NCI-H748 (cell line): ENCODE measurements around the gene SLC5A2.
"Not testable (repeated sequence)": the region's sequence is repeated elsewhere in the genome, so short reads cannot be mapped to it uniquely, and the experiment has no call there.

Experiments
- DNase-seq: peaks from one replicate; lab custom pipeline; 2025; ENCODE audit not compliant: unreplicated experiment; lab: John Stamatoyannopoulos, UW

The SLC5A2 gene

GRCh38 chr16:31491778-31492418, 9.0 kb downstream of the SLC5A2 start:
- DNase-seq = no peak

GRCh38 chr16:31493506-31494125, 10.7 kb downstream of the SLC5A2 start:
- DNase-seq = no peak

- DNase-seq = no peak
Measured at GRCh38 chr16:31496670-31497069, 13.7 kb downstream of the SLC5A2 start.

- no peak for DNase-seq
Measured at GRCh38 chr16:31498493-31498892, 15.6 kb downstream of the SLC5A2 start.

- DNase-seq = no peak
Measured at GRCh38 chr16:31499928-31500327, 17.0 kb downstream of the SLC5A2 start.

GRCh38 chr16:31501226-31501965, 18.5 kb downstream of the SLC5A2 start:
- DNase-seq = no peak

GRCh38 chr16:31501966-31502348, 19.0 kb downstream of the SLC5A2 start:
- DNase-seq = no peak

- no peak for DNase-seq
Measured at GRCh38 chr16:31502981-31503380, 20.1 kb downstream of the SLC5A2 start.

GRCh38 chr16:31503555-31503954, 20.6 kb downstream of the SLC5A2 start:
- not testable (repeated sequence) for DNase-seq

GRCh38 chr16:31504159-31504558, 21.2 kb downstream of the SLC5A2 start:
- DNase-seq = no peak

- no peak for DNase-seq
Measured at GRCh38 chr16:31505483-31505882, 22.6 kb downstream of the SLC5A2 start.

- DNase-seq = no peak
Measured at GRCh38 chr16:31507617-31507928, 24.6 kb downstream of the SLC5A2 start.

GRCh38 chr16:31507929-31508705, 25.2 kb downstream of the SLC5A2 start, which contains the start of gene RUSF1:
Gene RUSF1, minus strand, starts transcription at chr16:31508391. Its CDS starts 18 bp downstream, at chr16:31508373.
- DNase-seq = peak; percentile 89

- no peak for DNase-seq
Measured at GRCh38 chr16:31508706-31509195, 25.8 kb downstream of the SLC5A2 start.

GRCh38 chr16:31513126-31513525, 30.2 kb downstream of the SLC5A2 start:
- DNase-seq = no peak

GRCh38 chr16:31513884-31514283, 31.0 kb downstream of the SLC5A2 start:
- DNase-seq = no peak

- DNase-seq = peak; percentile 43
Measured at GRCh38 chr16:31517800-31518402, 35.0 kb downstream of the SLC5A2 start.

- peak; percentile 89 for DNase-seq
Measured at GRCh38 chr16:31519759-31520431, 37.0 kb downstream of the SLC5A2 start.

GRCh38 chr16:31521368-31521767, 38.4 kb downstream of the SLC5A2 start:
- no peak for DNase-seq

- no peak for DNase-seq
Measured at GRCh38 chr16:31522071-31522470, 39.1 kb downstream of the SLC5A2 start.
